ENCODE data around the gene AHSP. TPM values are rescaled to one million over a fixed set of nuclear protein-coding genes. Genes with fewer than 3 reads are reported as not detected.

The AHSP gene
- total RNA-seq, 1 experiment from 2014 or later: not detected

GRCh38 chr16:31489298-31489564, 38.5 kb upstream of the AHSP start:
- Histone ChIP-seq H2AFZ (no peak overlapping the region), H3F3A (ENCODE audit: insufficient read depth, low read depth) (no peaks in the 10 kb centered on the region; the same call in 1 of the 2 replicates), H4K20me1 (ENCODE audit: insufficient read depth) (no peaks in the 10 kb centered on the region), H3K4me2 (no peak overlapping the region), H3K79me2 (ENCODE audit: low read depth) (no peaks in the 10 kb centered on the region), H3K27me3 (ENCODE audit: insufficient read depth, low read depth) (no peaks in the 10 kb centered on the region), H3K4me1 (replicated peaks; ENCODE audit: insufficient read depth) (0 out of 2 replicates have a peak, but pooled peaks cover 8% of the 10 kb centered on the region), H3K36me3 (ENCODE audit: low read depth) (no peaks in the 10 kb centered on the region), H3K9me2 (ENCODE audit: insufficient read depth) (no peaks in the 10 kb centered on the region), H3K9me3 (ENCODE audit: insufficient read depth, low read depth) (no peaks in the 10 kb centered on the region), H3K27ac (no peak overlapping the region), H3K4me3 (no peak overlapping the region)
- intact Hi-C loops (cut with micrococcal nuclease; ENCODE audit: unreplicated experiment): no loop called here
- no peak for DNase-seq
- no TSS peak for BruUV-seq (replicated peaks)
- ChIA-PET CTCF (no interaction called here), POLR2A (ENCODE audit: unreplicated experiment) (no interaction called here)
- TF ChIP-seq EZH2 (IDR thresholded peaks at IDR 0.05; ENCODE audit: low read depth): no peak
- TF ChIP-seq CTCF (conservative IDR thresholded peaks at IDR 0.05): no peak

- Histone ChIP-seq H3K27ac (no peak overlapping the region), H3K4me3 (no peak overlapping the region), H3K4me2 (no peak overlapping the region), H3K9me3 (ENCODE audit: insufficient read depth, low read depth) (no peaks in the 10 kb centered on the region), H3K4me1 (replicated peaks; ENCODE audit: insufficient read depth) (0 out of 2 replicates have a peak, but pooled peaks cover 8% of the 10 kb centered on the region), H3F3A (ENCODE audit: insufficient read depth, low read depth) (no peaks in the 10 kb centered on the region; the same call in 1 of the 2 replicates), H3K27me3 (ENCODE audit: insufficient read depth, low read depth) (no peaks in the 10 kb centered on the region), H3K79me2 (ENCODE audit: low read depth) (no peaks in the 10 kb centered on the region), H4K20me1 (ENCODE audit: insufficient read depth) (no peaks in the 10 kb centered on the region), H2AFZ (no peak overlapping the region), H3K9me2 (ENCODE audit: insufficient read depth) (no peaks in the 10 kb centered on the region), H3K36me3 (ENCODE audit: low read depth) (no peaks in the 10 kb centered on the region)
- TF ChIP-seq EZH2 (IDR thresholded peaks at IDR 0.05; ENCODE audit: low read depth): no peak
- no peak for TF ChIP-seq CTCF (conservative IDR thresholded peaks at IDR 0.05)
- ChIA-PET POLR2A (ENCODE audit: unreplicated experiment) (interaction anchor here (0.6 kb wide), 1 partner anchor 372 kb away, joined by 3 read pairs; the partner anchor contains the start of gene KAT8), CTCF (interaction anchor here (0.6 kb wide), 1 partner anchor 18 kb away, joined by 4 read pairs; the partner anchor contains the start of gene TGFB1I1)
- intact Hi-C loops (cut with micrococcal nuclease; ENCODE audit: unreplicated experiment): no loop called here
- BruUV-seq (replicated peaks): TSS peak; percentile 17
- no peak for DNase-seq
These were observed 37.8 kb upstream of the AHSP start for GRCh38 chr16:31489616-31490584.

- Histone ChIP-seq H3K27ac (no peak overlapping the region), H4K20me1 (ENCODE audit: insufficient read depth) (no peaks in the 10 kb centered on the region), H3K79me2 (ENCODE audit: low read depth) (no peaks in the 10 kb centered on the region), H3K4me2 (no peak overlapping the region), H3K9me3 (ENCODE audit: insufficient read depth, low read depth) (no peaks in the 10 kb centered on the region), H3K9me2 (ENCODE audit: insufficient read depth) (no peaks in the 10 kb centered on the region), H3K4me3 (no peak overlapping the region), H3K27me3 (ENCODE audit: insufficient read depth, low read depth) (no peaks in the 10 kb centered on the region), H3F3A (ENCODE audit: insufficient read depth, low read depth) (no peaks in the 10 kb centered on the region; the same call in 1 of the 2 replicates), H3K36me3 (ENCODE audit: low read depth) (no peaks in the 10 kb centered on the region), H3K4me1 (replicated peaks; ENCODE audit: insufficient read depth) (0 out of 2 replicates have a peak, but pooled peaks cover 8% of the 10 kb centered on the region), H2AFZ (no peak overlapping the region)
- ChIA-PET CTCF (interaction anchor here (0.6 kb wide), 1 partner anchor 223 kb away, joined by 3 read pairs; no protein-coding TSS in a partner anchor), POLR2A (ENCODE audit: unreplicated experiment) (no interaction called here)
- intact Hi-C loops (cut with micrococcal nuclease; ENCODE audit: unreplicated experiment): no loop called here
- no TSS peak for BruUV-seq (replicated peaks)
- no peak for DNase-seq
- TF ChIP-seq CTCF (conservative IDR thresholded peaks at IDR 0.05) (no peak), EZH2 (IDR thresholded peaks at IDR 0.05; ENCODE audit: low read depth) (no peak)
These were observed 35.8 kb upstream of the AHSP start for GRCh38 chr16:31491778-31492418.

All from PC-9 (cell line).